ENCODE data around the gene LRRC27.

LRRC27 gene

GRCh38 chr10:132427006-132427771, 95.2 kb downstream of the LRRC27 start:
- no peak for DNase-seq (ENCODE audit: low spot score)

- DNase-seq (ENCODE audit: low spot score) = no peak
Observed at GRCh38 chr10:132427939-132428367, 96.0 kb downstream of the LRRC27 start.

GRCh38 chr10:132428486-132428995, 96.5 kb downstream of the LRRC27 start:
- DNase-seq (ENCODE audit: low spot score) = no peak
